SK-N-SH treated with all-trans-retinoic acid at 6 μM for 48 hours (cell line): ENCODE data around the gene PSORS1C2.
A peak's percentile ranks its signal among the peaks of the same experiment; 100 is the strongest.

Experiments used
- ATAC-seq: fragments of 200-7000 bp; cut with Tn5 transposase; 3 replicates; pipeline ENCODE4 v1.9.1; 2020; ENCODE audit warnings: mild to moderate bottlenecking, moderate library complexity
- ARNTL ChIP-seq: fragments of 450-650 bp; formaldehyde crosslinking; IDR thresholded peaks from 2 replicates; pipeline ENCODE4 v1.5.0; 2020; ENCODE audit warnings: low read depth, mild to moderate bottlenecking, moderate library complexity, borderline replicate concordance
- BACH2 ChIP-seq: fragments of 250-450 bp; sonication (Bioruptor Pico); IDR thresholded peaks from 2 replicates; pipeline ENCODE4 v1.9.0; 2021; ENCODE audit warnings: mild to moderate bottlenecking, borderline replicate concordance
- CSDC2 ChIP-seq: fragments of 250-450 bp; sonication (Bioruptor Pico); IDR thresholded peaks from 2 replicates; pipeline ENCODE4 v1.5.0; 2020; ENCODE audit warnings: mild to moderate bottlenecking, moderate library complexity
- CSRNP3 ChIP-seq: fragments of 250-450 bp; sonication (Bioruptor Pico); IDR thresholded peaks from 2 replicates; pipeline ENCODE4 v1.5.1; 2021; ENCODE audit warnings: mild to moderate bottlenecking, moderate library complexity
- ESRRG ChIP-seq: fragments of 250-450 bp; sonication (Bioruptor Pico); IDR thresholded peaks from 2 replicates; pipeline ENCODE4 v1.6.1; 2021; ENCODE audit warnings: mild to moderate bottlenecking
- GLIS3 ChIP-seq: fragments of 250-450 bp; sonication (Bioruptor Pico); IDR thresholded peaks from 2 replicates; pipeline ENCODE4 v1.5.0; 2020; ENCODE audit warnings: mild to moderate bottlenecking, moderate library complexity
- ISL1 ChIP-seq: fragments of 250-450 bp; sonication (Bioruptor Pico); IDR thresholded peaks from 2 replicates; pipeline ENCODE4 v2.1.2; 2022; ENCODE audit warnings: mild to moderate bottlenecking, moderate library complexity
- OSR1 ChIP-seq: fragments of 250-450 bp; sonication (Bioruptor Pico); IDR thresholded peaks from 2 replicates; pipeline ENCODE4 v1.8.0; 2022; ENCODE audit warnings: moderate library complexity, mild to moderate bottlenecking, inconsistent platforms
- PATZ1 ChIP-seq: fragments of 250-450 bp; sonication (Bioruptor Pico); IDR thresholded peaks from 2 replicates; pipeline ENCODE4 v1.8.0; 2020; ENCODE audit warnings: mild to moderate bottlenecking, moderate library complexity, borderline replicate concordance
- POU6F1 ChIP-seq: fragments of 250-450 bp; sonication (Bioruptor Pico); IDR thresholded peaks from 2 replicates; pipeline ENCODE4 v1.8.0; 2021; ENCODE audit warnings: low read depth, mild to moderate bottlenecking, moderate library complexity, borderline replicate concordance
- PPARA ChIP-seq: fragments of 250-450 bp; sonication (Bioruptor Pico); IDR thresholded peaks from 2 replicates; pipeline ENCODE4 v1.5.0; 2020; ENCODE audit warnings: mild to moderate bottlenecking, borderline replicate concordance
- RARB ChIP-seq: fragments of 250-450 bp; sonication (Bioruptor Pico); IDR thresholded peaks from 2 replicates; pipeline ENCODE4 v1.8.0; 2021; ENCODE audit warnings: mild to moderate bottlenecking, moderate library complexity
- SNAI2 ChIP-seq: fragments of 250-450 bp; sonication (Bioruptor Pico); IDR thresholded peaks from 2 replicates; pipeline ENCODE4 v1.5.0; 2020; ENCODE audit warnings: mild to moderate bottlenecking, moderate library complexity
- TCF4 ChIP-seq: fragments of 250-450 bp; sonication (Bioruptor Pico); IDR thresholded peaks from 2 replicates; pipeline ENCODE4 v1.8.0; 2021; ENCODE audit warnings: mild to moderate bottlenecking, moderate library complexity, borderline replicate concordance
- TSHZ2 ChIP-seq: fragments of 250-450 bp; sonication (Bioruptor Pico); IDR thresholded peaks from 2 replicates; pipeline ENCODE4 v1.5.0; 2020; ENCODE audit warnings: mild to moderate bottlenecking, moderate library complexity
- ZC3H10 ChIP-seq: fragments of 250-450 bp; sonication (Bioruptor Pico); IDR thresholded peaks from 2 replicates; pipeline ENCODE4 v1.5.1; 2021; ENCODE audit warnings: mild to moderate bottlenecking, moderate library complexity
- ZFP30 ChIP-seq: fragments of 450-650 bp; formaldehyde crosslinking; IDR thresholded peaks from 2 replicates; pipeline ENCODE4 v1.5.0; 2022; ENCODE audit warnings: mild to moderate bottlenecking, moderate library complexity
- ZNF565 ChIP-seq: fragments of 450-650 bp; formaldehyde crosslinking; conservative IDR thresholded peaks from 2 replicates; pipeline ENCODE4 v1.5.0; 2020; ENCODE audit warnings: low read depth, mild to moderate bottlenecking, moderate library complexity
- ZNF70 ChIP-seq: fragments of 450-650 bp; formaldehyde crosslinking; IDR thresholded peaks from 2 replicates; pipeline ENCODE4 v1.5.0; 2020; ENCODE audit warnings: mild to moderate bottlenecking, moderate library complexity
- ZNF8 ChIP-seq: fragments of 450-650 bp; formaldehyde crosslinking; IDR thresholded peaks from 2 replicates; pipeline ENCODE4 v1.5.0; 2020; ENCODE audit warnings: mild to moderate bottlenecking, moderate library complexity

Gene PSORS1C2

GRCh38 chr6:31161216-31162126 is 22.6 kb upstream of the PSORS1C2 start:
- TF ChIP-seq OSR1 (CRISPR knock-in tag), result no peak
- no peak for ATAC-seq

- no peak for TF ChIP-seq ZFP30 (CRISPR knock-in tag)
- no peak for TF ChIP-seq ARNTL (CRISPR knock-in tag)
- TF ChIP-seq PPARA (CRISPR knock-in tag), result no peak
- no peak for TF ChIP-seq ZNF565 (CRISPR knock-in tag)
- no peak for TF ChIP-seq ZNF8 (CRISPR knock-in tag)
- TF ChIP-seq ESRRG (CRISPR knock-in tag), result no peak
- no peak for TF ChIP-seq GLIS3 (CRISPR knock-in tag)
- no peak for TF ChIP-seq CSRNP3
- no peak for TF ChIP-seq RARB (CRISPR knock-in tag)
- TF ChIP-seq ZNF70 (CRISPR knock-in tag), result no peak
- no peak for TF ChIP-seq CSDC2 (CRISPR knock-in tag)
- TF ChIP-seq TCF4, result no peak
- TF ChIP-seq ZC3H10 (CRISPR knock-in tag), result no peak
- TF ChIP-seq SNAI2 (CRISPR knock-in tag), result no peak
- ATAC-seq, result peak; percentile 34
Measured at GRCh38 chr6:31158863-31159855, 20.3 kb upstream of the PSORS1C2 start.

- TF ChIP-seq GLIS3 (CRISPR knock-in tag), result no peak
- TF ChIP-seq POU6F1 (CRISPR knock-in tag), result no peak
- TF ChIP-seq PPARA (CRISPR knock-in tag), result no peak
- TF ChIP-seq TSHZ2 (CRISPR knock-in tag), result no peak
- TF ChIP-seq BACH2 (CRISPR knock-in tag), result no peak
- no peak for TF ChIP-seq ZNF70 (CRISPR knock-in tag)
- TF ChIP-seq ISL1 (CRISPR knock-in tag), result no peak
- TF ChIP-seq OSR1 (CRISPR knock-in tag), result no peak
- TF ChIP-seq CSRNP3, result no peak
- TF ChIP-seq SNAI2 (CRISPR knock-in tag), result no peak
- no peak for TF ChIP-seq PATZ1 (CRISPR knock-in tag)
- TF ChIP-seq TCF4, result no peak
- no peak for TF ChIP-seq ZFP30 (CRISPR knock-in tag)
- ATAC-seq, result peak; percentile 93
Measured at GRCh38 chr6:31158140-31158862, 19.4 kb upstream of the PSORS1C2 start, which contains the start of gene TCF19. Gene TCF19 (plus strand): TSS chr6:31158589. CDS start chr6:31159470, 881 bp downstream.
